Non-pigmented ciliary epithelial cell (primary cell): ENCODE results near the gene MST1.
"Not testable (repeated sequence)": the region's sequence is repeated elsewhere in the genome, so short reads cannot be mapped to it uniquely, and the experiment has no call there.

ENCODE experiments used
- DNase-seq: peaks from one replicate; pipeline ENCODE4 v3.0.0-alpha.2; 2010; ENCODE audit warnings: low read depth

The MST1 gene

GRCh38 chr3:49700453-49701128 lies 11.3 kb upstream of the MST1 start:
- DNase-seq, result no peak

- DNase-seq, result no peak
Observed at GRCh38 chr3:49700014-49700413, 10.7 kb upstream of the MST1 start.

- no peak for DNase-seq
Observed at GRCh38 chr3:49699281-49699979, 10.2 kb upstream of the MST1 start.

GRCh38 chr3:49695350-49696015 lies 6.2 kb upstream of the MST1 start:
- not testable (repeated sequence) for DNase-seq

GRCh38 chr3:49694409-49695070 lies 5.3 kb upstream of the MST1 start:
- DNase-seq, result not testable (repeated sequence)

GRCh38 chr3:49691481-49691880 lies 2.2 kb upstream of the MST1 start:
- DNase-seq, result not testable (repeated sequence)

- not testable (repeated sequence) for DNase-seq
Observed at GRCh38 chr3:49690856-49691255, 1.6 kb upstream of the MST1 start.

GRCh38 chr3:49689908-49690624 lies 792 bp upstream of the MST1 start:
- not testable (repeated sequence) for DNase-seq

- not testable (repeated sequence) for DNase-seq
Observed at GRCh38 chr3:49688338-49689045, 782 bp downstream of the MST1 start.

- DNase-seq, result not testable (repeated sequence)
Observed at GRCh38 chr3:49687424-49687795, 1.9 kb downstream of the MST1 start.

- DNase-seq, result not testable (repeated sequence)
Observed at GRCh38 chr3:49686769-49687423, 2.4 kb downstream of the MST1 start.

GRCh38 chr3:49686346-49686745 lies 2.9 kb downstream of the MST1 start:
- not testable (repeated sequence) for DNase-seq

GRCh38 chr3:49685846-49686245 lies 3.4 kb downstream of the MST1 start:
- DNase-seq, result not testable (repeated sequence)

- DNase-seq, result not testable (repeated sequence)
Observed at GRCh38 chr3:49685103-49685502, 4.2 kb downstream of the MST1 start.

GRCh38 chr3:49684453-49684852 lies 4.8 kb downstream of the MST1 start:
- DNase-seq, result not testable (repeated sequence)

- DNase-seq, result no peak
Observed at GRCh38 chr3:49683162-49683561, 6.1 kb downstream of the MST1 start.

GRCh38 chr3:49681543-49681942 lies 7.7 kb downstream of the MST1 start:
- DNase-seq, result no peak

- no peak for DNase-seq
Observed at GRCh38 chr3:49681232-49681522, 8.1 kb downstream of the MST1 start.

- no peak for DNase-seq
Observed at GRCh38 chr3:49680493-49681231, 8.6 kb downstream of the MST1 start.

GRCh38 chr3:49675912-49676311 lies 13.4 kb downstream of the MST1 start:
- no peak for DNase-seq
